ENCODE data around the gene GLRA1.

The GLRA1 gene

GRCh38 chr5:151773951-151774350 lies 150.7 kb downstream of the GLRA1 start:
- TF ChIP-seq CTCF (conservative IDR thresholded peaks at IDR 0.05) (no peak), ZFX (IDR thresholded peaks at IDR 0.05) (no peak)
- no peak overlapping the region for H3K27ac ChIP-seq

GRCh38 chr5:151772846-151773561 lies 151.6 kb downstream of the GLRA1 start:
- H3K27ac ChIP-seq: peak overlapping the region; percentile 97
- TF ChIP-seq CTCF (conservative IDR thresholded peaks at IDR 0.05): no peak
- TF ChIP-seq ZFX (IDR thresholded peaks at IDR 0.05): no peak
